Central memory CD4-positive, alpha-beta T cell (primary cell): ENCODE measurements around the gene PITRM1.
"Not testable (repeated sequence)": the region's sequence is repeated elsewhere in the genome, so short reads cannot be mapped to it uniquely, and the experiment has no call there.

Experiments used
- DNase-seq: peaks from one replicate; pipeline ENCODE4 v3.0.0; 2022
- total RNA-seq, 3 experiments: gene quantifications; one replicate each; lab custom pipeline; 2026; lab: John Stamatoyannopoulos, UW

Gene PITRM1
- 117 to 235 (median 173) reads per million in 3 experiments for total RNA-seq

GRCh38 chr10:3172446-3173170 is at the start of gene PITRM1:
Gene PITRM1 (minus strand): TSS chr10:3172782. CDS start chr10:3172772, 10 bp downstream.
- peak; percentile 99 for DNase-seq

- DNase-seq: peak; percentile 20
Observed at GRCh38 chr10:3222068-3222467, 49.5 kb upstream of the PITRM1 start.

GRCh38 chr10:3221601-3222000 is 49.0 kb upstream of the PITRM1 start:
- not testable (repeated sequence) for DNase-seq

- DNase-seq: no peak
Observed at GRCh38 chr10:3220853-3221252, 48.3 kb upstream of the PITRM1 start.

- not testable (repeated sequence) for DNase-seq
Observed at GRCh38 chr10:3219021-3219628, 46.5 kb upstream of the PITRM1 start.

GRCh38 chr10:3217853-3218252 is 45.3 kb upstream of the PITRM1 start:
- no peak for DNase-seq

- no peak for DNase-seq
Observed at GRCh38 chr10:3217301-3217700, 44.7 kb upstream of the PITRM1 start.

GRCh38 chr10:3215153-3215775 is 42.7 kb upstream of the PITRM1 start:
- DNase-seq: no peak

GRCh38 chr10:3213758-3214515 is 41.4 kb upstream of the PITRM1 start:
- DNase-seq: no peak

- no peak for DNase-seq
Observed at GRCh38 chr10:3213208-3213607, 40.6 kb upstream of the PITRM1 start.

- DNase-seq: no peak
Observed at GRCh38 chr10:3210251-3210877, 37.8 kb upstream of the PITRM1 start.

GRCh38 chr10:3208481-3209406 is 36.2 kb upstream of the PITRM1 start:
- DNase-seq: no peak

GRCh38 chr10:3207351-3207750 is 34.8 kb upstream of the PITRM1 start:
- DNase-seq: no peak

GRCh38 chr10:3206511-3207157 is 34.1 kb upstream of the PITRM1 start:
- DNase-seq: no peak

- DNase-seq: no peak
Observed at GRCh38 chr10:3203972-3204371, 31.4 kb upstream of the PITRM1 start.

GRCh38 chr10:3203016-3203811 is 30.6 kb upstream of the PITRM1 start:
- DNase-seq: no peak

GRCh38 chr10:3201796-3202195 is 29.2 kb upstream of the PITRM1 start:
- no peak for DNase-seq

- DNase-seq: no peak
Observed at GRCh38 chr10:3199488-3199887, 26.9 kb upstream of the PITRM1 start.

- DNase-seq: no peak
Observed at GRCh38 chr10:3198900-3199299, 26.3 kb upstream of the PITRM1 start.

GRCh38 chr10:3197348-3198003 is 24.9 kb upstream of the PITRM1 start:
- peak; percentile 55 for DNase-seq
